ENCODE measurements around the gene LRRC74B.

LRRC74B gene

DNA sequence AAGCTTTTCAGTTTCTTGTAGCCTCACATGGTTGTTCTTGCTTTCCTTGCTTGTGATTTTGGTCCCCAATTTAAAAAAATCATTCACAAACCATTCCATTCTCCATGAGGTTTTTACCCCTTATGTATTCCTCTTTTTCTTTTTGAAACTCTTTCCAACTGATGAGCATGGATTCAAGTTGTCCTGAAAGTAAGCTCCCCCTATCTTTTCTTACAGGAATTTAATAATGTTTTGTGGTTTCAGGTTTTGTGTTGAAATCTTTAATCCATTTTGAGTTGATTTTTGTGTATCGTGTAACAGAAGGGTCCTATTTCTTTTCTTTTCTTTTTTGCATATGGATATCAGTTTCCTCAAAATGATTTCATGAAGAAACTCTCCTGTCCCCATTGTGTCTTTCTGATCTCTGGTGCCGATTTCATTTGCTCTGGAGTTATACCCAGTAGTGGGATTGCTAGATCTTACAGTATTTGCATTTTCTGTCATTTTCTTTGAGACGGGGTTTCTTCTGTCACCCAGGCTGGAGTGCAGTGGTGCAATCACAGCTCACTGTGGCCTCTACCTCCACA lies 58.5 kb downstream of the LRRC74B start:
- DNase-seq (ENCODE audit: low read depth), result no peak

DNA sequence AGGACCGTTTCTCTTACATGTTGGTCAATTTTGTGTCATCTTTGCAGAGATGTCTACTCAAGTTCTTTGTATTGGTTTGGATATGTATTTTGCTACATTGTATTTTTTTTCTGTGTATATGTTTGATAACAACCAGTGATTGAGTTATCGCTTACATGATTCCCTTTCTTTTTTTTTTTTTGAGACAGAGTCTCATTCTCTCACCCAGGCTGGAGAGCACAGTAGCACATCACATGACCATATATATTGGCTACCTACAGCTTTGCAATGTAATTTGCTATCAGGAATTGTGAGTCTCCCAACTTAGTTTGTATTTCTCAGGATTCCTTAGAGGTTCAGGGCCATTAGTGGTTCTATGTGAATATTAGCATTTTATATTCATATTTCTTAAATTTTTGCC lies 59.5 kb downstream of the LRRC74B start:
- no peak for DNase-seq (ENCODE audit: low read depth)

DNA sequence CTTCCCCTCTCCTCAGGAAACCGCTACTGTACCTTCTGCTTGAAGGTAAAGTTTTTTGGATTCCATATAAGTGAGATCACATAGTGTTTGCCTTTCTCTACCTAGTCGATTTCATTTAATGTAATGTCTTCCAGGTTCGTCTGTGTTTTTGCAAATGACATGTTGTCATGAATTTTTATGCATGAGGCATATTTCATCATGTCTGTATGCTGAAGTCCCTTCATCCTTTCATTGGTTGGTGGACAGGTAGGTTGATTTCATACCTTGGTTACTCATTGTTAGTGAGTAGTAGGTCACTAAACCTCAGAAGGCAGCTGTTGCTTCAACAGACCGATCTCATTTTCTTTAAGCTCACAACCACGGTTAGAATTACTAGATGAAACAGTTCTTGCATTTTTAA lies 60.3 kb downstream of the LRRC74B start:
- DNase-seq (ENCODE audit: low read depth), result no peak

DNA sequence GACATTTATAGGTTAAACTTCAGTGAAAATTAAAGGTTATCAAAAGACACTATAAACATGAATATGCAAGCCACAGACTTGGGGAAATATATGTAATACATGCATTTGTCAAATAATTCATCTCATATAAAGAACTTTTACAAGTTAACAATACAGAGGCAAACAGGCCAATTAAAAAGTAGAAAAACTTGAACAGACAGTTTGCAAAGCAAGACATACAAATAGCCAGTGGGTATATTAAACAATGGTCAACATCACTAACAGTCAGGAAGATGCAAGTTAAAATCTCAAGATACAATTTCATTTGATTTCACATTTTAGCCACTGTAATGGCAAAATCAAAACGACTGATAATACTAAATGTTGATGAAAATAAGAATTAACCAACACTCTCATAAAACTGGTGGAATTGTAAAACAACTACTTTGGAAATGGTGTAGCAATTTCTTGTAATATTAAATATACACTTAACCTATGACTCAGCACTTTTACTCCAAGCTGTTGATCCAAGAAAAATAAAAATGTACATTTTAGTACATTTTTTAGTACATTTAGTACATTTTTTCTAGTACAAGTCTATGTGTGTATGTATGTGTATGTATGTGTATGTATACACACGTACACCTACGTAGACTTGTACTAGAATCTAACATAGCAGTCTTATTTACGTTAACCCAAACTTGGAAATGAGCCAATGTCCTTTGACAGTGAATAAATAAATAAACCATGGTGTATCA lies 62.8 kb downstream of the LRRC74B start:
- DNase-seq (ENCODE audit: low read depth), result no peak

Data from stimulated activated CD4-positive, alpha-beta T cell treated with anti-CD3 and anti-CD28 coated beads, Interleukin-2, amount 100 ng/mL, for 4 hours (primary cell).